Suprapubic skin (tissue), 3 donors: ENCODE measurements around the gene ZNF835.

Experiments used
- POLR2A ChIP-seq, 2 donors: fragments of 450-650 bp; IDR thresholded peaks; one replicate each; pipeline ENCODE4 v1.6.1; 2017; ENCODE audit warnings: antibody characterized with exemption in 2 of 2, mild to moderate bottlenecking in 2 of 2, moderate library complexity in 2 of 2
- TF ChIP-seq, protein P1 (sequence below), 2 donors: fragments of 200-600 bp in 1 of 2; fragments of 450-650 bp in 1 of 2; sonication (generic) in 1 of 2; IDR thresholded peaks; one replicate each; pipeline ENCODE4 v1.5.1; 2016 to 2019; ENCODE audit warnings: antibody characterized with exemption in 2 of 2, mild to moderate bottlenecking in 1 of 2, moderate library complexity in 1 of 2

DNA sequence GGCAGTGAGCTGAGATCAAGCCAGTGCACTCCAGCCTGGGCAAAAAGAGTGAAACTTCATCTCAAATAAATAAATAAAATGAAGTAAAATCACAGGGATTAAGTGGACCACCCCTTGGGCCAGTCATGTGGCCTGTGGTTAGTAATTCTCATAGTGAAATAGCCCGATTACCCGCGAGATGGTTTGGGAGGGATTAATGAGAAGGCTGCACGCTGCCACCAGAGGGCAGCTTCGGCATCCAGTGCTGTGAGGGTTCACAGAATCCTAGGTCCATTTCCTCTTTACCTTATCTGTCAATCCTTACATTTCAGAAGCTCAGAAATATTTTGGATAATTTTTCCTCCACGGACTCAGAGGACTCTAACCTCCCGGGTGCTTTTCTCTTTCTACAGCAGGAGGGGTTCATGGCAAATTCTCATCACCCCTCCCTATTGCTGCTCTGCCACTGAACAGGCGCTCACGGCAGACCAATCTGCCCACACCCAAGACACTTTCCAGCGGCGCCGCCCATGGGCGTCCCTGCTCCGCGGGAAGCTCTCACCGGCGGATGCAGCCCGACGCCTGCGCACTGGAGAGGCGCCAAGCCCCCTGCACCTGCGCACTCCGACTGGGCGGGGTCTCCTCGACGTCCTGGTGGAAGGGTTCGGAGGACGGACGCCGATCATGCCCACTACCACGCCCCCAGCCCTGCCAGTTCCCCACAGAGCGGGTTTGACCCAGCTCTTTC, 11.0 kb downstream of the ZNF835 start:
- TF ChIP-seq, protein P1, sequence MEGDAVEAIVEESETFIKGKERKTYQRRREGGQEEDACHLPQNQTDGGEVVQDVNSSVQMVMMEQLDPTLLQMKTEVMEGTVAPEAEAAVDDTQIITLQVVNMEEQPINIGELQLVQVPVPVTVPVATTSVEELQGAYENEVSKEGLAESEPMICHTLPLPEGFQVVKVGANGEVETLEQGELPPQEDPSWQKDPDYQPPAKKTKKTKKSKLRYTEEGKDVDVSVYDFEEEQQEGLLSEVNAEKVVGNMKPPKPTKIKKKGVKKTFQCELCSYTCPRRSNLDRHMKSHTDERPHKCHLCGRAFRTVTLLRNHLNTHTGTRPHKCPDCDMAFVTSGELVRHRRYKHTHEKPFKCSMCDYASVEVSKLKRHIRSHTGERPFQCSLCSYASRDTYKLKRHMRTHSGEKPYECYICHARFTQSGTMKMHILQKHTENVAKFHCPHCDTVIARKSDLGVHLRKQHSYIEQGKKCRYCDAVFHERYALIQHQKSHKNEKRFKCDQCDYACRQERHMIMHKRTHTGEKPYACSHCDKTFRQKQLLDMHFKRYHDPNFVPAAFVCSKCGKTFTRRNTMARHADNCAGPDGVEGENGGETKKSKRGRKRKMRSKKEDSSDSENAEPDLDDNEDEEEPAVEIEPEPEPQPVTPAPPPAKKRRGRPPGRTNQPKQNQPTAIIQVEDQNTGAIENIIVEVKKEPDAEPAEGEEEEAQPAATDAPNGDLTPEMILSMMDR (IDR thresholded peaks at IDR 0.05): no peak
- no peak for TF ChIP-seq POLR2A (IDR thresholded peaks at IDR 0.05)
